ENCODE results near the gene CYTIP. TPM values are rescaled to one million over a fixed set of nuclear protein-coding genes. Genes with fewer than 3 reads are reported as not detected.

The CYTIP gene
- total RNA-seq, 2 experiments from 2014 or later = 302 to 304 TPM

GRCh38 chr2:157441072-157441454, 2.8 kb downstream of the CYTIP start:
- H3K27me3 Mint-ChIP-seq = peaks cover 4% of the 10 kb centered on the region
- H3K4me1 Mint-ChIP-seq = peaks cover 32% of the 10 kb centered on the region
- no peaks in the 10 kb centered on the region for H3K9me3 Mint-ChIP-seq
- no peak for DNase-seq
- H3K27ac Mint-ChIP-seq = peak overlapping the region; percentile 97
- peaks cover 75% of the 10 kb centered on the region for H3K36me3 Mint-ChIP-seq
- peak overlapping the region; percentile 93 for H3K4me3 Mint-ChIP-seq

- H3K4me1 Mint-ChIP-seq = peaks cover 30% of the 10 kb centered on the region
- H3K4me3 Mint-ChIP-seq = peak overlapping the region; percentile 93
- no peak for DNase-seq
- H3K27me3 Mint-ChIP-seq = peaks cover 4% of the 10 kb centered on the region
- H3K36me3 Mint-ChIP-seq = peaks cover 80% of the 10 kb centered on the region
- peak overlapping the region; percentile 97 for H3K27ac Mint-ChIP-seq
- H3K9me3 Mint-ChIP-seq = no peaks in the 10 kb centered on the region
Measured at GRCh38 chr2:157440404-157441071, 3.4 kb downstream of the CYTIP start.

- H3K9me3 Mint-ChIP-seq = no peaks in the 10 kb centered on the region
- peak overlapping the region; percentile 97 for H3K27ac Mint-ChIP-seq
- DNase-seq = peak; percentile 49
- H3K36me3 Mint-ChIP-seq = peaks cover 87% of the 10 kb centered on the region
- peaks cover 4% of the 10 kb centered on the region for H3K27me3 Mint-ChIP-seq
- H3K4me3 Mint-ChIP-seq = peak overlapping the region; percentile 93
- H3K4me1 Mint-ChIP-seq = peaks cover 33% of the 10 kb centered on the region
Measured at GRCh38 chr2:157439824-157440186, 4.1 kb downstream of the CYTIP start.

GRCh38 chr2:157438863-157439823, 4.7 kb downstream of the CYTIP start:
- Mint-ChIP-seq H3K36me3 (peaks cover 94% of the 10 kb centered on the region), H3K27ac (peak overlapping the region; percentile 97)
- no peak for DNase-seq

GRCh38 chr2:157433394-157433793, 10.5 kb downstream of the CYTIP start:
- peaks cover 1% of the 10 kb centered on the region for H3K9me3 Mint-ChIP-seq
- H3K36me3 Mint-ChIP-seq = peaks cover 97% of the 10 kb centered on the region
- H3K27ac Mint-ChIP-seq = peak overlapping the region; percentile 92
- DNase-seq = no peak
- peak overlapping the region; percentile 86 for H3K4me3 Mint-ChIP-seq
- H3K27me3 Mint-ChIP-seq = no peaks in the 10 kb centered on the region
- peaks cover 83% of the 10 kb centered on the region for H3K4me1 Mint-ChIP-seq

More at GRCh38 chr2:157438863-157439823, 4.7 kb downstream of the CYTIP start:
- H3K4me1 Mint-ChIP-seq = peaks cover 34% of the 10 kb centered on the region
- H3K27me3 Mint-ChIP-seq = peaks cover 4% of the 10 kb centered on the region
- no peaks in the 10 kb centered on the region for H3K9me3 Mint-ChIP-seq
- peak overlapping the region; percentile 93 for H3K4me3 Mint-ChIP-seq

- Mint-ChIP-seq H3K4me1 (peaks cover 84% of the 10 kb centered on the region), H3K36me3 (peaks cover 97% of the 10 kb centered on the region), H3K27me3 (no peaks in the 10 kb centered on the region), H3K4me3 (peak overlapping the region; percentile 86), H3K27ac (peak overlapping the region; percentile 92), H3K9me3 (peaks cover 1% of the 10 kb centered on the region)
- DNase-seq = no peak
Measured at GRCh38 chr2:157432475-157433106, 11.3 kb downstream of the CYTIP start.

- peak overlapping the region; percentile 92 for H3K27ac Mint-ChIP-seq
- no peak for DNase-seq
- peak overlapping the region; percentile 86 for H3K4me3 Mint-ChIP-seq
- peaks cover 90% of the 10 kb centered on the region for H3K4me1 Mint-ChIP-seq
- no peaks in the 10 kb centered on the region for H3K27me3 Mint-ChIP-seq
- H3K36me3 Mint-ChIP-seq = peaks cover 100% of the 10 kb centered on the region
- peaks cover 10% of the 10 kb centered on the region for H3K9me3 Mint-ChIP-seq
Measured at GRCh38 chr2:157431176-157431575, 12.7 kb downstream of the CYTIP start.

- Mint-ChIP-seq H3K4me1 (peaks cover 79% of the 10 kb centered on the region), H3K4me3 (peak overlapping the region; percentile 86), H3K9me3 (peaks cover 16% of the 10 kb centered on the region), H3K27me3 (no peaks in the 10 kb centered on the region), H3K27ac (peak overlapping the region; percentile 92), H3K36me3 (peaks cover 92% of the 10 kb centered on the region)
- DNase-seq = no peak
Measured at GRCh38 chr2:157428500-157429175, 15.3 kb downstream of the CYTIP start.

GRCh38 chr2:157427922-157428303, 16.0 kb downstream of the CYTIP start:
- Mint-ChIP-seq H3K4me1 (peaks cover 78% of the 10 kb centered on the region), H3K9me3 (peaks cover 16% of the 10 kb centered on the region), H3K27ac (peak overlapping the region; percentile 92), H3K4me3 (peak overlapping the region; percentile 39), H3K36me3 (peaks cover 91% of the 10 kb centered on the region), H3K27me3 (no peaks in the 10 kb centered on the region)
- DNase-seq = no peak

- H3K9me3 Mint-ChIP-seq = peaks cover 16% of the 10 kb centered on the region
- DNase-seq = no peak
- H3K27me3 Mint-ChIP-seq = no peaks in the 10 kb centered on the region
- peak overlapping the region; percentile 92 for H3K27ac Mint-ChIP-seq
- peaks cover 75% of the 10 kb centered on the region for H3K4me1 Mint-ChIP-seq
- H3K4me3 Mint-ChIP-seq = peak overlapping the region; percentile 39
- H3K36me3 Mint-ChIP-seq = peaks cover 89% of the 10 kb centered on the region
Measured at GRCh38 chr2:157427003-157427921, 16.6 kb downstream of the CYTIP start.

GRCh38 chr2:157426477-157426994, 17.4 kb downstream of the CYTIP start:
- peaks cover 89% of the 10 kb centered on the region for H3K36me3 Mint-ChIP-seq
- H3K4me3 Mint-ChIP-seq = peak overlapping the region; percentile 39
- peak overlapping the region; percentile 92 for H3K27ac Mint-ChIP-seq
- no peak for DNase-seq
- H3K27me3 Mint-ChIP-seq = no peaks in the 10 kb centered on the region
- H3K4me1 Mint-ChIP-seq = peaks cover 76% of the 10 kb centered on the region
- H3K9me3 Mint-ChIP-seq = peaks cover 16% of the 10 kb centered on the region

GRCh38 chr2:157424374-157424773, 19.5 kb downstream of the CYTIP start:
- peaks cover 16% of the 10 kb centered on the region for H3K9me3 Mint-ChIP-seq
- H3K4me1 Mint-ChIP-seq = peaks cover 77% of the 10 kb centered on the region
- no peak overlapping the region for H3K4me3 Mint-ChIP-seq
- H3K27me3 Mint-ChIP-seq = no peaks in the 10 kb centered on the region
- H3K36me3 Mint-ChIP-seq = peaks cover 87% of the 10 kb centered on the region
- H3K27ac Mint-ChIP-seq = no peak overlapping the region
- no peak for DNase-seq

- Mint-ChIP-seq H3K27ac (peak overlapping the region; percentile 91), H3K27me3 (no peaks in the 10 kb centered on the region), H3K4me1 (peaks cover 72% of the 10 kb centered on the region), H3K9me3 (peaks cover 13% of the 10 kb centered on the region), H3K36me3 (peaks cover 82% of the 10 kb centered on the region), H3K4me3 (peak overlapping the region; percentile 54)
- no peak for DNase-seq
Measured at GRCh38 chr2:157421964-157422363, 21.9 kb downstream of the CYTIP start.
